Left hindlimb (tissue), 1 donor: ENCODE data around the gene KCMF1.

Experiments
- DNase-seq: peaks from one replicate; pipeline ENCODE4 v3.0.0-alpha.2; 2018

KCMF1 gene

GRCh38 chr2:85032621-85033020, 61.7 kb downstream of the KCMF1 start:
- DNase-seq, result no peak

DNA sequence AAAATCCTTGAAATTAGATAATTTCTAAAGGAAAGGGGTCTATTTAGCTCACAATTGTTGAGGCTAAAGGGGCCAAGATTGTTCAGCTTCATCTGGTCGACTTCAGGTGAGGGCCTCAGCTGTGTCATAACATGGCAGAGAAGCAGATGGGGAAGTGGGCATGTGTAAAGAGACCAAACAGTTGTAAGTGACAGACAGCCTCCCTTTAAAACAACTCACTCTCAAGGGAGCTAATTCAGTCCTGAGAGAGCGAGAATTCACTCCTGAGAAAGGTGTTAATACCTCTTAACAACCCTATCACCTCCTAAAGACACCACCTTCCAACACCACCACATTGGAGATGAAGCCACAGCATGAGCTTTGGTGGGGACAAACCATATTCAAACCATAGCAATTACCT, 62.4 kb downstream of the KCMF1 start:
- no peak for DNase-seq

DNA sequence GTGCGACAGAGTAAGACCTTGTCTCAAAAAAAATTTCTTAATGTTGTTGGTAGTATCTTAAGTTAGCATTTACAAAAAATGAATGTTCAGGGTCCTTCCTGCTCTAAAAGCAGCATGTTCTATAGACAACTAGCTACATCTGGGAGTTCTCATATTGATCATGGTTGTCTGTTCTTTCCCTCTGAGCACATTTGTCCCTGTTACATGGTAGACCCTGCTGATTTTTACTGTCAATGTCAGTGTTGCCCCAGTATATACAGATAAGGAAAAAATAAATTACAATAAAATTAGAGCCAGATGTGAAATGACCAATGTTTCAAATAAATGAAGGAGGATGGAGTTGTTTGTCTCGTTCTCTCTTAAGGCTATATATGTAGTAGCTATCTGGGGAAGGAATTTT, 63.2 kb downstream of the KCMF1 start:
- DNase-seq, result no peak

DNA sequence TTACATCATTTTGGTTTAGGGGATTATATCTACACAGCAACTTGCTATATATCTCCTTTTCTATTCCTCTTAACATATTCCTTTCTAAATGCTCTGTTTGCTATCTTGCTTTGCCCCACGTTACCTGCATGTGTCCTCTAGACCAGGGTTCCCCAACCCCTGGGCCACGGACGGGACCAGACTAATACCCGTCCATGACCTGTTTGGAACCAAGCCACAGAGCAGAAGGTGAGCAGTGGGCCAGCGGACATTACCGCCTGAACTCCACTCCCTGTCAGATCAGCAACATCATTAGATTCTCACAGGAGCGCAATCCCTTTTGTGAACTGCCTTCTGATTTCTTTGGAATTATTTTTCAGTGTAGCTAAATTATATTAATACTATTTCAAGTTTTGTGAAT, 66.7 kb downstream of the KCMF1 start:
- DNase-seq, result no peak

- DNase-seq, result no peak
Measured at GRCh38 chr2:85042330-85042729, 71.4 kb downstream of the KCMF1 start.

GRCh38 chr2:85048534-85048933, 77.6 kb downstream of the KCMF1 start:
- no peak for DNase-seq

DNA sequence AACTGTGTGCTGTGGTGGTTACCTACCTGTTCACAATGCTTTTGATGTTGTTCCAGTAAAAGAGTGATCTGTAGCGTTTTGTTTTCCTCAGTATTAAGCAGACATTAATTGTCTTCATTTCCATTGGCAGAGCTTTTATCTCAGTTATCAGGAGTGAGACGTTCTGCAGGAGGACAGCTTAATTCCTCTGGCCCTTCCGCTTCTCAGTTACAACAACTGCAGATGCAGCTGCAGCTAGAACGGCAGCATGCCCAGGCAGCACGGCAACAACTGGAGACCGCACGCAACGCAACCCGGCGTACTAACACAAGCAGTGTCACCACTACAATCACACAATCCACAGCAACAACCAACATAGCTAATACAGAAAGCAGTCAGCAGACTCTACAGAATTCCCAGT, 78.3 kb downstream of the KCMF1 start:
- DNase-seq, result no peak

- DNase-seq, result no peak
Measured at GRCh38 chr2:85053802-85054201, 82.8 kb downstream of the KCMF1 start.

- no peak for DNase-seq
Measured at GRCh38 chr2:85057226-85057962, 86.4 kb downstream of the KCMF1 start.

DNA sequence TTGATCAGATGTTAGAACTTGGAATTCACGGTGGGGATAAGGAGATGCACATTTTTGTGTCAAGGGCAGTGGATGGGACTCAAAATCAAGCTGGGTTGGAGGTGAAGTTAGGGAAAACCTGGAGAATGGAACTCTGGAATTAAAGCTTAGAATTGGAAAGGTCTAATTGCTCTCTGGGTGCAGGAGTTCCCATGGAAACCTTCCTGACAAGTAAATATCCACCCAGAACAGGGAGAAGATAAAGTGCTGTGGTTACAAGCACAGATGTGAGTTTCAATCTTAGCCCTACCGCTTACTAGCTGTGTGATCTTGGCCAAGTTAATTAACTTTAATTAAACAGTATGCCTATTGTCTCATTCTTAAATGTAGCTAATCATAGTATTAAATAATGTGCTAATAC, 90.9 kb downstream of the KCMF1 start:
- DNase-seq, result no peak

DNA sequence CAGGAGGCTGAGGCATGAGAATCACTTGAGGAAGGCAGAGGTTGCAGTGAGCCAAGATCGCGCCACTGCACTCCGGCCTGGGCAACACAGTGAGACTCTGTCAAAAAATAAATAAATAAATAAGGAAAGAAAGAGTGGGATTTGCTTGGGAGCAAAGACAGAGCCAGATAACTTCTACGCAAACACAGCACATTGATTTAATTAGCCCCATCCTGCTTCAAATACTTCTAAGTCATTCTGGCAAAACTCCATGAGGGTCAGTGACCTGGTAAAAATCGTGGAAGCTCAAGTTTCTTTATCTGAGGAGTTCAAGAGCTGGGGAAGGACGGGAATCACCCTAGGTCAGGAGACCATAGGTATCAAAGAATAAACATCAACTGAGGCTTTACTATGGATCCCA, 91.6 kb downstream of the KCMF1 start:
- no peak for DNase-seq

- no peak for DNase-seq
Measured at GRCh38 chr2:85063981-85064599, 93.1 kb downstream of the KCMF1 start.

DNA sequence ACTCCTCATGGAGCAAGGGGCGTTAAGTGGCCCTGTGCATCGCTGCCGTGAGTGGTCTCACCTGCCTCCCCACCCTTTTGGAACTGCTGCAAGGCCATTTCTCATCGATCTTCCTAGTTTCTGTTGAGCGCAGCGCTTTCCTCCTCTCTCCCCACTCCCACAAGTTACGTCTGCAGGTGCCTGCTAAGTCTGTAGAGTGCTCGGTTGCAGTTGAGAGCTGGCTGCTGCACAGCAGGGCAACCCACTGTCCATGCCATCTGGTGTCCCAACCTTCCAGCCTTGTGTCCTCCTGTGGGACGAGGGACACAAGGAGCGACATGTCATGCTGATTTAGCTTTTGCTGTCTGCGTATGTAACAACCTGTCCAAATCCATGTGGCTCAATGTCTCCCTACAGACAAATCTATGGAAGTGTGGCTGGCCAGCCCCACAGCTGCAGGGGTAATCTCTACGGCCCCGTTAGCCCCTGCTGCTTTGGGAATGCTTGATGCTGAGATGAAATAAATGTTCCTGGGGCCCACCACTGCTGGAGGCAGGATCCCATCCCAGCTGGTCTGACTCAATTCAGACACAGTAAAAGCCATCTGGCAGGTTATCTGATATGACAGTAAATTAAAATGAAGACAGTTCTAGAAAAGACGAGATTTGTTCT, 94.1 kb downstream of the KCMF1 start:
- no peak for DNase-seq

DNA sequence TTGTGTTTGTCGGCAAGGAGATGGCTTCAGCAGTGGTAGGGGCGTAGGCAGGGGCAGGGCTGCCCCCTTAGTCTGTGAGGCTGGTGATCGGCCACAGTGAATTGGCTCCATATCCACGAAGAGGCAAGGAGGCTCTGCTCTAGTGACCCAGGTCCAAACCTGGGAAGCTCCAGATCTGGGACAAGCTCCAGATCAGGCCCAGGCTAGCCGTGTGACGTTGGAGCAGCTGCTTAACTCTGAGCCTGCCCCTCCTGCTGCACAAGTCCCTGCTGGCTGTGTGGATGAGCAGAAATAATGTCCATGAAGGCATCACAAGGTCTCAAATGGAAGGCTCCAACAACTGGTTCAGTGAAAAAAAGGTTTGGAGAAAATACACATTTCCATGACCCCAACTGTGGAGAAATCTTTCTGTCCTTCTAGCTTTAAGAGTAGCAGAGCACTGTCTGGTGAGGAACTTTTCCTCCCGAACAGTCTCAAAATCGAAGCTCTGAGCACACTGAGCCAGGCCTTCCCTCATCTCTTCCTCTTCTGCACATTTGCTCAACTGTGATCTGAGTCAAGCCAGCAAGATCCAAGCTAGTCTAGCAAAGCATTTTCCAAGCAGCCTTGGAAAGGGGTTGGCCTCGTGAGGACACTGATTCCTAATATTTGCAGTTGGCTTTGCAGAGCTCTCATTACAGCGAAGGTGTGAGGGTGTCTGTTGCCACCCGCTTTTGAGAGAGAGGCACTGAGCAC, 95.2 kb downstream of the KCMF1 start:
- DNase-seq, result no peak

DNA sequence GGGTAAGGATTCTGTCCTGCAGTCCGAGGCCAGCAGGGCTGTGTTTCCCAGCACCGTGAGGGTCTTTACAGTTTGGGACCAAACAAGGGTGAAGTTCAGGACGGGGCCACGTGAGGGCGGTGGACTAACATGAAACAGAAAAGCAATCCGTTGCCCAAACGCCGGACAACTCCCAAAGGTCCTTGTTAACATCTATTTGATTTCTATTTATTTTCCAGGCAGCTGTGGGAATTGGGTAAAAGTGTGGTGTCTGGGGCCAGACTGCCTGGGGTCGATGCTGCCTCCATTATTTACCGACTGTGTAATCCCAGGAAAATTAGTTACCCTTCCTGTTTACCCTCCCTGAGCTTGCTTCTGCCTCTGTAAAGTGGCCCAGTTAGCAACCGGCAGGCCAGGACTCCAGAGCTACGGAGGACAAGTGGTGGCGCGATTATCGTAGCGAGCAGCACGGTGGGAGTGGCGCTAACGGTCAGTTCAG, 96.0 kb downstream of the KCMF1 start:
- peak; percentile 82 for DNase-seq

- DNase-seq, result no peak
Measured at GRCh38 chr2:85071096-85071495, 100.1 kb downstream of the KCMF1 start.

- DNase-seq, result no peak
Measured at GRCh38 chr2:85073033-85073432, 102.1 kb downstream of the KCMF1 start.

GRCh38 chr2:85076618-85077274, 105.8 kb downstream of the KCMF1 start:
- no peak for DNase-seq

DNA sequence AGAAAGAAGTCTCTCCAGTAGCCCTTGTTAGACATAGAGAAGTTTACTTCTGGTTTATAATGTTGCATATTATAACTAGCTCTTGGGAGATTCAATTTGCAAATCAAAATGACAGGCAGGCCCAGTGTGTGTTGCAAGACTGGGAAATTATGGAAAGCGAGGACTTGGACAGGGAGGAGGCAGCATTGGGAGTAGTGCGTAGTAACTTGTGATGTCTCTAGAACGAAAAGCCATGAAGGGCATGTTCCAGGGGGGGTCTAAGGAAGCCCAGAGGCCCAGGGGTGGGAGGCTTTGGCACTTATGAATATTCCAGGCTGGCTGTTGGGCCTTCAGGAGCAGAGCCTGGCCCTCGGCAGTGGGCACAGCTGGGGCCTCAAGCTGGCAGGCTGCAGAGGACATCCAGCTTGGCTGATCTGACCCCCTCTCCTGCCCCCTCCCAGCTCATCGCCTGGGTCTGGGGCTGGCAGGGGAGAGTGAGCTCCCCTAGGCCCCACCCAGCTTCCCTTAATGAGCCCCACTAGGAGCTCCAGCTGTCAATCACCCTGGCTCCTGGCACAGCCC, 107.0 kb downstream of the KCMF1 start:
- no peak for DNase-seq

GRCh38 chr2:85078536-85078935, 107.6 kb downstream of the KCMF1 start:
- no peak for DNase-seq

DNA sequence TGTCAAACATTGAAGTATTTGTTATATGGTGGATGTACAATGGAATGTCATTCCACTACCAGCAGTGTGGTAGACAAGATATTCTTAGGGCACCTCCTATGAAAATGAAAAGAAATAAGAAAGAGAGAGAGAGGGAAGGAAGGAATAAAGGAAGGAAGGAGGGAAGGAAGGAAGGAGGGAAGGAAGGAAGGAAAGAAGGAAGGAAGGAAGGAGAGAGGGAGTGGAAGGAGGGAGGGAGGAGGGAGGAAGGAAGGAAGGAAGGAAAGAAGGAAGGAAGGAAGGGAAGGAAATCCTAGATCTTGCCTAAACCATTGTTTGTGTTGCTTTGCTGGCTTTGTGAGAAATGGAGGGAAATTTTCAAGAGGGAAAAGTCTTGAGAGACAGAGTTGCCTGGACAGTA, 112.1 kb downstream of the KCMF1 start:
- no peak for DNase-seq

GRCh38 chr2:85085563-85085962, 114.6 kb downstream of the KCMF1 start:
- no peak for DNase-seq

GRCh38 chr2:85087541-85087940, 116.6 kb downstream of the KCMF1 start:
- no peak for DNase-seq
